K562 (cell line): Measurements from ENCODE around the gene HMG20B. TPM values are rescaled to one million over a fixed set of nuclear protein-coding genes. Genes with fewer than 3 reads are reported as not detected.

Source experiments
- C11orf30 ChIP-seq: fragments of 450-650 bp; IDR thresholded peaks from 2 replicates; pipeline ENCODE4 v1.6.1; 2016; ENCODE audit warnings: low read depth, mild to moderate bottlenecking
- ELF4 ChIP-seq: fragments of 450-650 bp; formaldehyde crosslinking; IDR thresholded peaks from 2 replicates; pipeline ENCODE4 v1.4.0; 2022; ENCODE audit warnings: missing genetic modification characterization
- ETS2 ChIP-seq: IDR thresholded peaks from 2 replicates; pipeline ENCODE4 v1.6.1; 2016; ENCODE audit warnings: borderline replicate concordance, missing genetic modification characterization, mild to moderate bottlenecking, moderate library complexity, missing compliant biosample characterization; ENCODE audit not compliant: poor library complexity, severe bottlenecking
- FOSL1 ChIP-seq: fragments of 200-800 bp; sonication (Bioruptor generic); conservative IDR thresholded peaks from 2 replicates; pipeline ENCODE4 v1.6.1; 2016; ENCODE audit warnings: missing genetic modification characterization, missing compliant biosample characterization
- FOXP1 ChIP-seq: sonication (generic); formaldehyde crosslinking; IDR thresholded peaks from 2 replicates; pipeline ENCODE4 v1.8.0; 2022; ENCODE audit warnings: mild to moderate bottlenecking, missing genetic modification reagents
- GABPB2 ChIP-seq: fragments of 250-450 bp; sonication (Bioruptor Pico); conservative IDR thresholded peaks from 2 replicates; pipeline ENCODE4 v1.5.1; 2021; ENCODE audit warnings: mild to moderate bottlenecking
- HIVEP1 ChIP-seq: fragments of 250-450 bp; sonication (Bioruptor Pico); IDR thresholded peaks from 2 replicates; pipeline ENCODE4 v1.4.0; 2020; ENCODE audit warnings: mild to moderate bottlenecking
- MCM2 ChIP-seq: fragments of 450-650 bp; IDR thresholded peaks from 2 replicates; pipeline ENCODE4 v1.6.1; 2017; ENCODE audit warnings: low read depth, mild to moderate bottlenecking
- MCM5 ChIP-seq: fragments of 450-650 bp; IDR thresholded peaks from 2 replicates; pipeline ENCODE4 v1.6.1; 2016; ENCODE audit warnings: low read depth
- MYBL2 ChIP-seq, 2 experiments: fragments of 450-650 bp in 1 of 2; sonication (generic) in 1 of 2; formaldehyde crosslinking in 1 of 2; IDR thresholded peaks; 2 replicates each; pipeline versions ENCODE4 v1.6.1 to v1.8.1; 2017 to 2022; ENCODE audit warnings: borderline replicate concordance in 1 of 2, inconsistent platforms in 1 of 2, low read depth in 1 of 2, mild to moderate bottlenecking in 1 of 2, missing genetic modification reagents in 1 of 2, moderate library complexity in 1 of 2
- NCOA6 ChIP-seq: fragments of 450-650 bp; IDR thresholded peaks from 2 replicates; pipeline ENCODE4 v1.6.1; 2017; ENCODE audit warnings: mild to moderate bottlenecking
- NFE2L1 ChIP-seq: fragments of 450-650 bp; IDR thresholded peaks from 2 replicates; pipeline ENCODE4 v1.6.1; 2016; ENCODE audit warnings: missing genetic modification characterization, low read depth, mild to moderate bottlenecking, missing compliant biosample characterization, moderate library complexity, borderline replicate concordance
- NONO ChIP-seq, 2 experiments: fragments of 200-400 bp in 1 of 2; fragments of 450-650 bp in 1 of 2; formaldehyde crosslinking in 1 of 2; IDR thresholded peaks; 2 replicates each; pipeline ENCODE4 v1.6.1; 2017; ENCODE audit warnings: low read depth in 2 of 2, mild to moderate bottlenecking in 2 of 2, moderate library complexity in 2 of 2, low read length in 1 of 2
- POLR2H ChIP-seq: IDR thresholded peaks from 2 replicates; pipeline ENCODE4 v1.6.1; 2016; ENCODE audit warnings: missing genetic modification characterization, low read depth, mild to moderate bottlenecking, control low read depth, missing compliant biosample characterization, moderate library complexity
- PTRF ChIP-seq: fragments of 450-650 bp; IDR thresholded peaks from 2 replicates; pipeline ENCODE4 v1.6.1; 2016; ENCODE audit warnings: mild to moderate bottlenecking, missing genetic modification characterization, missing compliant biosample characterization
- SMC3 ChIP-seq: conservative IDR thresholded peaks from 2 replicates; pipeline ENCODE4 v1.6.1; 2011; ENCODE audit warnings: low read depth, low read length, improper control_type of control experiment; ENCODE audit not compliant: insufficient read depth
- TAF9B ChIP-seq: fragments of 450-650 bp; IDR thresholded peaks from 2 replicates; pipeline ENCODE4 v1.6.1; 2018; ENCODE audit warnings: mild to moderate bottlenecking; ENCODE audit not compliant: partially characterized antibody
- TOE1 ChIP-seq, 2 experiments: fragments of 450-650 bp in 1 of 2; sonication (generic) in 1 of 2; formaldehyde crosslinking in 1 of 2; IDR thresholded peaks; 2 replicates each; pipeline versions ENCODE4 v1.7.1 to v1.8.0; 2016 to 2022; ENCODE audit warnings: borderline replicate concordance in 2 of 2, mild to moderate bottlenecking in 2 of 2, antibody characterized with exemption in 1 of 2, inconsistent platforms in 1 of 2, low read depth in 1 of 2, missing genetic modification reagents in 1 of 2, moderate library complexity in 1 of 2
- XRCC4 ChIP-seq: IDR thresholded peaks from one replicate; pipeline ENCODE4 v1.6.1; 2011; ENCODE audit not compliant: insufficient read depth, insufficient read length; ENCODE audit errors: extremely low read depth
- YY1 ChIP-seq, 3 experiments: IDR thresholded peaks; 2 replicates each; pipeline ENCODE4 v1.6.1; 2011; ENCODE audit warnings: low read length in 2 of 3, mild to moderate bottlenecking in 2 of 3, moderate library complexity in 2 of 3, borderline replicate concordance in 1 of 3, control low read depth in 1 of 3, low read depth in 1 of 3; ENCODE audit not compliant: insufficient read depth in 3 of 3, insufficient replicate concordance in 2 of 3, control insufficient read depth in 1 of 3, insufficient read length in 1 of 3; ENCODE audit errors: extremely low read depth in 1 of 3
- polyA plus RNA-seq, 8 experiments: library from polyadenylated mRNA; depleted of rRNA in 4 of 8; stranded (reverse) in 5 of 8; unstranded in 3 of 8; fragments of >200 nt; fragmentation: Nextera tagmentation in 2 of 8; fragmentation: Illumina TruSeq in 1 of 8; extraction: Ambion mirVana in 2 of 8; extraction: Trizol in 1 of 8; gene quantifications; 2 replicates each; pipeline versions ENCODE4 v1.2.1 to v1.2.3, GENCODE V29; 2011 to 2014; ENCODE audit warnings: inconsistent platforms in 1 of 8, missing spikeins in 1 of 8
- total RNA-seq, 7 experiments: library from RNA; depleted of rRNA in 6 of 7; stranded (reverse); fragments of >200 nt in 6 of 7; fragmentation: Illumina TruSeq in 2 of 7; extraction: Trizol in 2 of 7; gene quantifications; 2 replicates each; pipeline versions ENCODE4 v1.2.1 to v1.2.3, GENCODE V29; 2011 to 2021; ENCODE audit warnings: low replicate concordance in 1 of 7
- TF ChIP-seq, protein P1 (sequence below): sonication (generic); formaldehyde crosslinking; IDR thresholded peaks from 2 replicates; pipeline ENCODE4 v1.8.0; 2022; ENCODE audit warnings: missing genetic modification reagents, mild to moderate bottlenecking, borderline replicate concordance
- TF ChIP-seq, protein P2 (sequence below): fragments of 200-800 bp; sonication (Bioruptor generic); IDR thresholded peaks from 2 replicates; pipeline ENCODE4 v1.6.1; 2016; ENCODE audit warnings: missing genetic modification characterization, missing compliant biosample characterization

Gene HMG20B
- total and polyA plus RNA-seq, 9 of the 15 experiments (the other 6 are each of a cell fraction or from before 2014, with no cell fraction given): 0.35 to 172 (median 38.6) TPM

DNA sequence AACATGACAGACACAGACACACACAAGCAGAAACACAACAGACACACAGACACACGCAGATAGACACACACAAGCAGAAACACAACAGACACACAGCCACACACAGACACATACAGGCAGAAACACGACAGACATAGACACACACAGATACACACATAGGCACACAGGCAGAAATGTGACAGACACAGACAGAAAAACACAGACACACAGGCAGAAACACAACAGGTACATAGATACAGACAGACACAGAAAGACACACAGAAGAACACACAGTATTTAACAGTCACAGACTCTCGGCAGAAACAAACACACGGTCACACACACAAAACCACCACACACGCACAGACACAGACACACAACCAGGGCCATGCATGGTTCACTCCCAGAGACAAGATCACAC lies 33.0 kb downstream of the HMG20B start (continued):
- no peak for TF ChIP-seq C11orf30
- TF ChIP-seq, protein P1, sequence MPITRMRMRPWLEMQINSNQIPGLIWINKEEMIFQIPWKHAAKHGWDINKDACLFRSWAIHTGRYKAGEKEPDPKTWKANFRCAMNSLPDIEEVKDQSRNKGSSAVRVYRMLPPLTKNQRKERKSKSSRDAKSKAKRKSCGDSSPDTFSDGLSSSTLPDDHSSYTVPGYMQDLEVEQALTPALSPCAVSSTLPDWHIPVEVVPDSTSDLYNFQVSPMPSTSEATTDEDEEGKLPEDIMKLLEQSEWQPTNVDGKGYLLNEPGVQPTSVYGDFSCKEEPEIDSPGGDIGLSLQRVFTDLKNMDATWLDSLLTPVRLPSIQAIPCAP (CRISPR knock-in tag): no peak
- no peak for TF ChIP-seq ETS2 (tag)
- no peak for TF ChIP-seq MCM2
- TF ChIP-seq MYBL2 (IDR thresholded peaks at IDR 0.05; ENCODE audit: low read depth): no peak
- TF ChIP-seq MYBL2 (CRISPR knock-in tag; IDR thresholded peaks at IDR 0.05; ENCODE audit: borderline replicate concordance): no peak
- no peak for TF ChIP-seq MCM5
- TF ChIP-seq, protein P2, sequence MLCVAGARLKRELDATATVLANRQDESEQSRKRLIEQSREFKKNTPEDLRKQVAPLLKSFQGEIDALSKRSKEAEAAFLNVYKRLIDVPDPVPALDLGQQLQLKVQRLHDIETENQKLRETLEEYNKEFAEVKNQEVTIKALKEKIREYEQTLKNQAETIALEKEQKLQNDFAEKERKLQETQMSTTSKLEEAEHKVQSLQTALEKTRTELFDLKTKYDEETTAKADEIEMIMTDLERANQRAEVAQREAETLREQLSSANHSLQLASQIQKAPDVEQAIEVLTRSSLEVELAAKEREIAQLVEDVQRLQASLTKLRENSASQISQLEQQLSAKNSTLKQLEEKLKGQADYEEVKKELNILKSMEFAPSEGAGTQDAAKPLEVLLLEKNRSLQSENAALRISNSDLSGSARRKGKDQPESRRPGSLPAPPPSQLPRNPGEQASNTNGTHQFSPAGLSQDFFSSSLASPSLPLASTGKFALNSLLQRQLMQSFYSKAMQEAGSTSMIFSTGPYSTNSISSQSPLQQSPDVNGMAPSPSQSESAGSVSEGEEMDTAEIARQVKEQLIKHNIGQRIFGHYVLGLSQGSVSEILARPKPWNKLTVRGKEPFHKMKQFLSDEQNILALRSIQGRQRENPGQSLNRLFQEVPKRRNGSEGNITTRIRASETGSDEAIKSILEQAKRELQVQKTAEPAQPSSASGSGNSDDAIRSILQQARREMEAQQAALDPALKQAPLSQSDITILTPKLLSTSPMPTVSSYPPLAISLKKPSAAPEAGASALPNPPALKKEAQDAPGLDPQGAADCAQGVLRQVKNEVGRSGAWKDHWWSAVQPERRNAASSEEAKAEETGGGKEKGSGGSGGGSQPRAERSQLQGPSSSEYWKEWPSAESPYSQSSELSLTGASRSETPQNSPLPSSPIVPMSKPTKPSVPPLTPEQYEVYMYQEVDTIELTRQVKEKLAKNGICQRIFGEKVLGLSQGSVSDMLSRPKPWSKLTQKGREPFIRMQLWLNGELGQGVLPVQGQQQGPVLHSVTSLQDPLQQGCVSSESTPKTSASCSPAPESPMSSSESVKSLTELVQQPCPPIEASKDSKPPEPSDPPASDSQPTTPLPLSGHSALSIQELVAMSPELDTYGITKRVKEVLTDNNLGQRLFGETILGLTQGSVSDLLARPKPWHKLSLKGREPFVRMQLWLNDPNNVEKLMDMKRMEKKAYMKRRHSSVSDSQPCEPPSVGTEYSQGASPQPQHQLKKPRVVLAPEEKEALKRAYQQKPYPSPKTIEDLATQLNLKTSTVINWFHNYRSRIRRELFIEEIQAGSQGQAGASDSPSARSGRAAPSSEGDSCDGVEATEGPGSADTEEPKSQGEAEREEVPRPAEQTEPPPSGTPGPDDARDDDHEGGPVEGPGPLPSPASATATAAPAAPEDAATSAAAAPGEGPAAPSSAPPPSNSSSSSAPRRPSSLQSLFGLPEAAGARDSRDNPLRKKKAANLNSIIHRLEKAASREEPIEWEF (CRISPR knock-in tag): no peak
- TF ChIP-seq ELF4 (CRISPR knock-in tag): peak; percentile 64; the same call in 1 of the 2 replicates
- no peak for TF ChIP-seq YY1 (IDR thresholded peaks at IDR 0.05; ENCODE audit: borderline replicate concordance in 1 of 3, control insufficient read depth in 1 of 3, extremely low read depth in 1 of 3, insufficient read depth in 3 of 3, insufficient read length in 1 of 3, insufficient replicate concordance in 2 of 3, low read depth in 1 of 3, low read length in 2 of 3)
- no peak for TF ChIP-seq SMC3
- no peak for TF ChIP-seq GABPB2
- no peak for TF ChIP-seq POLR2H (tag)
- TF ChIP-seq FOXP1 (CRISPR knock-in tag): no peak
- no peak for TF ChIP-seq XRCC4
- TF ChIP-seq NFE2L1: no peak
- TF ChIP-seq NCOA6: no peak
- TF ChIP-seq NONO (IDR thresholded peaks at IDR 0.05; ENCODE audit: low read depth in 2 of 2, low read length in 1 of 2): no peak
- TF ChIP-seq HIVEP1 (CRISPR knock-in tag): no peak
- no peak for TF ChIP-seq TAF9B
- TF ChIP-seq TOE1 (IDR thresholded peaks at IDR 0.05; ENCODE audit: borderline replicate concordance): 0 out of 2 replicates have a peak, but pooled peaks have one; percentile 14
- 0 out of 2 replicates have a peak, but pooled peaks have one; percentile 44 for TF ChIP-seq TOE1 (CRISPR knock-in tag; IDR thresholded peaks at IDR 0.05; ENCODE audit: borderline replicate concordance, low read depth)
- no peak for TF ChIP-seq PTRF (tag)
- no peak for TF ChIP-seq FOSL1 (tag)
- TF ChIP-seq, all 486 proteins: peak for 24
